CD4-positive, alpha-beta T cell treated with Interleukin-15 for 4 hours (primary cell): ENCODE measurements around the gene KRT86.
"Not testable (repeated sequence)": the region's sequence is repeated elsewhere in the genome, so short reads cannot be mapped to it uniquely, and the experiment has no call there.

ENCODE experiments used
- DNase-seq: peaks from one replicate; pipeline ENCODE4 v3.0.0-alpha.2; 2020; ENCODE audit warnings: low spot score

KRT86 gene

GRCh38 chr12:52291267-52291935 lies 17.0 kb downstream of the KRT86 start, which contains the start of gene KRT81:
Gene KRT81 (minus strand): TSS chr12:52291534. CDS start chr12:52291465, 69 bp downstream.
- DNase-seq = no peak

DNA sequence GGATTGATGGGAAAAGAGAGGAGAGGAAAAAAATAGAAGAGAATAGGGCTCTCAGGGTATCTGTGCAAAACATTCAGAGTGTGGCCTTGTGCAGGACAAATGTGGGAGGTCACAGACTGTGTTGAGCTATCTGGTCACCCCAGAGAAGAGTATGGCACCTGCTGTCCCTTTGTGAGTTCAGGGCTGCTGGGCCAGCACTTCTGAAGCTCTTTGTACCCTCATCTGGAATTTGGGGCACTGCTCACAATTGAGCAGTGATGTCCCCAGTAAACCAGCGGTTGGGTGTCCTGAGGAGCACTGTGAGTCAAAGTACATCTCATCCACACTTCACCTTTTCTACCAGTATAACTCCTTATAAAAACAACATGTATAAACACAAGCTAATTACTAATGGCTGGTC lies 19.5 kb downstream of the KRT86 start:
- DNase-seq = no peak

DNA sequence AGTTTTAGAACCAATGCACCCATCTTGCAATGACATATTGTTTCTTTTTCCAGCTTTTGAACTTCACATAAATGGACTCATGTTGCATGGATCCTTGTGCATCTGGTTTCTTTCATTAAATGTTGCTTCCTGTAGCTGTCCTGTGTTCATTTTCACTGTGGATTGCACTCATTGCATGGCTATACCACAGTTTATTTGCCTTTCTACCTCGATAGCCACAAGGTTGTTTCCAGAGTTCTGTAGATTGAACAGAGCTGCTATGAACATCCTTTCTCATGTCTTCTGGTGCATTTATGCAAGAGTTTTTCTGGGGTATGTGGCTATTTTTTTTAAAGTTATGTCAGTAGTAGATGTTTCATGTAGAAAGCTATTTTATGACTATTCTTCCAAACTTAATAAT lies 20.4 kb downstream of the KRT86 start:
- no peak for DNase-seq

DNA sequence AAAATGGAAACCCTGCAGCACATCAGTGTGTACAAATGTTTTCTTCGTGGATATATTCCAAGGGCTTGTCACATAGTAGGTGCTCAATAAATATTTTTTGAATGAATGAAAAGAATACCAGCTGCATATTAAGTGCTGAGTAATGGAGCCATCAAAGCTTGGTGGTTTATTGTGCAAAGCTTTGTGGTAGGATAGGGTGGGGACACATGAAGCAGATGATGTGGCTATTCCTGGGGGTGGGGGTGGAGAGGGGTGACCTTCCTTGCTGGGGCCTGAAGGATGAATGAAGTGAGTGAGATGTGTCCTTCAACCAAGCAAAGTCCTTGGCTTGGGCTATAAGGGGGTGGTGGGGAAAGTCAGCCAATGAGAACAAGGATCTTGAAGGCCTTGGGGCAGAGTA lies 21.2 kb downstream of the KRT86 start:
- no peak for DNase-seq

DNA sequence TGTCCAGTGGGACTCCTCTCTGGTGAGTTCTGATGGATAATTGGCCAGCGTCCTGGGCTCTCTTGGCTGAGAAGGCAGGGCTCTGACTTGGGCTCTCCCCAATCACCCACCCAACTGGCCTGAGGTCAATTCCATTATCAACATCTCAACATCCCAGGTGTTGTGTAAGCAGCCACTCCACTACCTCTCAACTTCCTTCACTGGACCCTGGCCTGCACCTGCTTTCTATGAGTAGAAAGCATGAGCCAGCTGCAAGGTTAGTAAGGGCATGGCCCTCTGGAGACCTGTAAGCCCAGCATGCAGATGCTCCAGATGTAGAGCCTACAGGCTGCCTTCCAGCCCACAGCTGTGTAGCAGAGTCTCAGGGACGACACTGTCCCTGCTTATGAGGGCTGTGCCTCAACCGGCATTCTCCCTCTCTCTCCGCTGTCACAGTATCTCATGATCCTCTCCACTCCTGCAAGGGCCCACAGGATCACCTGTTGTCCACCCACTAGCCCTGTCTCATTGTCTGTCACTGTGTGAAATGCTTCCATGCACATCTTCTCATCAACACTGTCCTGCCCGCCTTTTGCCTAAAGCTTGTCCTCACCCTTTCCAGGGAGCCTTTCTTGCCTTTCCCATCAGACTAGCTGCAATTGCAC lies 22.2 kb downstream of the KRT86 start:
- DNase-seq = no peak

DNA sequence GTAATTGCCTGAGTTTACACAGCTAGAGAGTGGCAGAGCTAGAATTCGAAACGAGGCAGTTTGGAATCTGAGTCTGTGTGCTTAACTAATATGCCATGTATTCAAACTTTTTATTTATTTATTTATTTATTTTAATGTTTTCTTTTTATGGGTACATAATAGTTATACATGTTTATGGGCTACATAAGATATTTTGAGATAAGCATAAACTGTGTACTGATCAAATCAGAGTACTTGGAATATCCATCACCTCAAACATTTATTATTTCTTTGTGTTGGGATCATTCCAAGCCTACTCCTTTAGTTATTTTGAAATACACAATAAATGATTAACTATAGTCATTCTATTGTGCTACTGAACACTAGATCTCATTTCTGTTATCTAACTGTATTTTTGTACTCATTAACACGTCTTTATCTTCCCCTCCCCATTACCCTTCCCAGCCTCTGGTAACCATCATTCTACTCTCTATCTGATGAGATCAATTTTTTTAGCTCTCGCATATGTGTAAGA lies 24.3 kb downstream of the KRT86 start:
- DNase-seq = no peak

DNA sequence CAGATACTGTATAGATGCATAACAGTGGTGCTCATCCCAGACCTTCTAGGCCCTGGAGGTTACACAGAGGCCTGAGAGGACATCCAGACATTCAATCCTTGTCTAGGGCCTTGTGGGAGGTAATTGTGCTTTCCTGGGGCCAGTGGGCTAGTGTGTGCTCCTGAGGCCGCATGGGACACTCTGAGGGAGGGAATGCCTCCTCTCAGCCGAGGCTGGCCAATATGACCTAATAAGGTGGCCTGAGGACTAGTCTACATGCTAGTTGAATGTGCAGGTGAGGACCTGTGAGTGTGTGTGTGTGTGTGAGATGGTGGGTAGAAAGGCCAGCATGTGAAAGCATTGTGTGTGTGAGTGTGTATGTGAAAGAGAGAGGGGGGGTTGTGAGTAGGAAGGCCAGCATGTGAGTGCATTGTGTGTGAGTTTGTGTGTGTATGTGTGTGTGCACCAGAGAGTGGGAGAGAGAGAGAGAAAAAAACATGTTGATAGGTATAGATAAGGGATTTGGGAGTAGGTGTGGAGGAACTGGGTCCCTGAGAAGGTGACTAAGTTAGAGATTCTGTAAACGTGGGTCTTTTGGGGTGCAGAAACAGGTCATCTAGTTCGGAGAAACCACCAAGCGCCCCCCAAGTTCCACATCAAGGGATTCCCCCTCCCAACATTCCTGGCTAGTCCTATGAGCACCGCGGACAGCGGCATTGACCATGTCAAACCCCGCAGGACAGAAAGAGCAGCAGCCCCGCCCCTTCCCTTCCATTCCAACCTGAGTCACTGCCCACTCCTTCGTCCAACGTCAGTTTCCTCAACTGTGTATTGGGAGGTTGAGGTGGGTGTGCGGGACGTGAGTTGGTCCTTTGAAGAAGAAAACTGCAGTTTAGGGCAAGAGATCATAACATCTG lies 26.6 kb downstream of the KRT86 start:
- DNase-seq = no peak

DNA sequence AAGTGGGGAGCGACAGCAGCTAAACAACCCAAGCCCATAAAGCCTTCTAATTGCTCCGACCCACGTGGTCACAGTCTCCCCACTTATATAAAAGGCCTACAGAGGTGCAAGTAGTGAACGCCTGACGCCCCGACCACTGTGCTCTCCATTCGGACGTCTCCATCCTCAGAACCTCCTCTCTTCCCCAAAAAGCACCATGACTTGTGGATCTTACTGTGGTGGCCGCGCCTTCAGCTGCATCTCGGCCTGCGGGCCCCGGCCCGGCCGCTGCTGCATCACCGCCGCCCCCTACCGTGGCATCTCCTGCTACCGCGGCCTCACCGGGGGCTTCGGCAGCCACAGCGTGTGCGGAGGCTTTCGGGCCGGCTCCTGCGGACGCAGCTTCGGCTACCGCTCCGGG lies 27.3 kb downstream of the KRT86 start:
- DNase-seq = not testable (repeated sequence)

DNA sequence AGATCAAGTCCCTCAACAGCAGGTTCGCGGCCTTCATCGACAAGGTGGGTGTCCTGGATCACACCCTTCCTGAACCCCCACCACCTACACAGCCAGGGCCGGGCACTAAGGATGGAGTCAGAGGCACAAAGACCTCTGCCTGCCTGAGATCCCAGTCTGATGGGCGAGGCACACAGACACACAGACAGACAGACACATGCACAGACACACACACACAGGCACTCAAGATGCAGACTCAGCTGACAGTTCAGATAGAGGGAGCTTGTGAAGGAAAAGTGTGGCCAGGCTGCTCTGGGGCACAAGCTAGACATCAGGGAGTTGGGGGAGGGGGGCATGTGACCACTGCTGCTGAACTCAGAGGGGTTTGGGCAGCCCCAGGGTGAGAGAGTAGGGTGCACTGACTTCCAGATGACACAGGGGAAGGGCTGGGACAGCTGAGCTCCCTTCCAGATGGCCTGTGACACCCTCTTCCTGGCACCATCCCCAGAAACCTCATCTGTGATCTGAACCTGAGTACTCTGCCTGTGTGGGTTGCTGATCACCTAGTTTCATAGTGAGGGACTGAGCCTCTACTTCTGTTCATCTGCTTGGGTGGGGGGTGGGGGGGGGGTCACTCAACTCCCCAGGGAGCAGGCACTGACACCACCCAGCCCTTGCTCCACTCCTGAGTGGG lies 27.9 kb downstream of the KRT86 start:
- DNase-seq = not testable (repeated sequence)

DNA sequence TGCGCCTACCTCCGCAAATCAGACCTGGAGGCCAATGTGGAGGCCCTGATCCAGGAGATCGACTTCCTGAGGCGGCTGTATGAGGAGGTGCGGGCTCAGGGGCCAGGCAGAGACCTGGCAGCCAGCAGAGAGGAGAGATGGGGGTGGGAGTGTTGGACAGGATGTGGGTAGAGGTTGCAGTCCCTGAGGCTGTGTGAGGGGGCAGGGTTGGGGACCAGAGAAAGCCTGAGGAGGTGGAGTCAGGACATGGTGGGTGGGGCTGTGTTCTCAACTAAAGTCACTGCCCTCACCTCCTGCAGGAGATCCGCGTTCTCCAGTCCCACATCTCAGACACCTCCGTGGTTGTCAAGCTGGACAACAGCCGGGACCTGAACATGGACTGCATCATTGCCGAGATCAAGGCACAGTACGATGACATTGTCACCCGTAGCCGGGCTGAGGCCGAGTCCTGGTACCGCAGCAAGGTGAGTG lies 30.5 kb downstream of the KRT86 start:
- not testable (repeated sequence) for DNase-seq

DNA sequence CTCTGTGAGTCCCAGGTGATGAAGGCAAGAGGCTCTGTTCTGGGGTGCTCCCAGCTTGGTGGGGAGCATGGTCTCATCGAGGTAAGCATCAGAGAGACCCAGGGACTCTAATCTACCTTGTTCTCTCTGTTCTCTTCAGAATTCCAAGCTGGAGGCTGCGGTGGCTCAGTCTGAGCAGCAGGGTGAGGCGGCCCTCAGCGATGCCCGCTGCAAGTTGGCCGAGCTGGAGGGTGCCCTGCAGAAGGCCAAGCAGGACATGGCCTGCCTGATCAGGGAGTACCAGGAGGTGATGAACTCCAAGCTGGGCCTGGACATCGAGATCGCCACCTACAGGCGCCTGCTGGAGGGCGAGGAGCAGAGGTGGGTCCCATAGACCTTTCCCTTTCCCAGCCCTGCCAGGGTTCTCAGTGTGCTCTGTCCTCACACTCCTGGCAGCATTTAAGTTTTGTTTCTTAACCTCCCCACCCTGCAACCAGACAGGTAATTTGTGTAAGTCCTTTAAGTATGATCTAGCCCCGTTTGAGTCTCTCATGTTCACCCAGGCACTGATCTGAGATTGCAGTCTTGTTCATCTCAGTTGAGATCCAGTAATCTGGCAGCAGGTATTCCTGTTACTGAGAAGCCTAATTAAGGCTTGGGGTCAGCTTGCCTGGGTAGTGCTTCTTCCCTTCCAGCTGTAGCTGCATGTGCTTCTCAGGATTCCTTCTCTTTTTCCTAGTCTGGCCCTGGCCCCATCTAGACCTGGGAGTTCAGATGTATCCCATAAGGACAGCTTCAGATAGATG lies 31.7 kb downstream of the KRT86 start:
- DNase-seq = no peak

DNA sequence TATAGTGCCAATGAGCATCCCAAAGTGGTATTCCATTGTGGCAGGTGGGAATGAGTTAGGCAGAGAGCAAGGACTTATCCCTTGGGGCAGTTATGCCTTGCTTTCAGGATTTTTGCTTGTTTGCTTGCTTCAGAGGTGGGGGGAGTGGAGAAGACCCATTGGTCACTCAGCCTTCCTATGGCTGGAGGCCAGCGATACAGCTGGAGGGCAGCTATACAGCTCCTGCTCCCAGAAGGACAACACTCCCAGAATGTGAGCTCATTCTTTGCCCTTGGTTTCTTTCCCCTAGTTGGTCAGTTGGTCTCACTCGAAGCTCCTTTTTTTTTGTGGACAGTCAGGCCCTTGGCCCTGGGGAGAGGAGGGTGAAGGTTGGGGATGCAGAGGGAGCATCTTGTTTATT lies 32.3 kb downstream of the KRT86 start:
- no peak for DNase-seq

DNA sequence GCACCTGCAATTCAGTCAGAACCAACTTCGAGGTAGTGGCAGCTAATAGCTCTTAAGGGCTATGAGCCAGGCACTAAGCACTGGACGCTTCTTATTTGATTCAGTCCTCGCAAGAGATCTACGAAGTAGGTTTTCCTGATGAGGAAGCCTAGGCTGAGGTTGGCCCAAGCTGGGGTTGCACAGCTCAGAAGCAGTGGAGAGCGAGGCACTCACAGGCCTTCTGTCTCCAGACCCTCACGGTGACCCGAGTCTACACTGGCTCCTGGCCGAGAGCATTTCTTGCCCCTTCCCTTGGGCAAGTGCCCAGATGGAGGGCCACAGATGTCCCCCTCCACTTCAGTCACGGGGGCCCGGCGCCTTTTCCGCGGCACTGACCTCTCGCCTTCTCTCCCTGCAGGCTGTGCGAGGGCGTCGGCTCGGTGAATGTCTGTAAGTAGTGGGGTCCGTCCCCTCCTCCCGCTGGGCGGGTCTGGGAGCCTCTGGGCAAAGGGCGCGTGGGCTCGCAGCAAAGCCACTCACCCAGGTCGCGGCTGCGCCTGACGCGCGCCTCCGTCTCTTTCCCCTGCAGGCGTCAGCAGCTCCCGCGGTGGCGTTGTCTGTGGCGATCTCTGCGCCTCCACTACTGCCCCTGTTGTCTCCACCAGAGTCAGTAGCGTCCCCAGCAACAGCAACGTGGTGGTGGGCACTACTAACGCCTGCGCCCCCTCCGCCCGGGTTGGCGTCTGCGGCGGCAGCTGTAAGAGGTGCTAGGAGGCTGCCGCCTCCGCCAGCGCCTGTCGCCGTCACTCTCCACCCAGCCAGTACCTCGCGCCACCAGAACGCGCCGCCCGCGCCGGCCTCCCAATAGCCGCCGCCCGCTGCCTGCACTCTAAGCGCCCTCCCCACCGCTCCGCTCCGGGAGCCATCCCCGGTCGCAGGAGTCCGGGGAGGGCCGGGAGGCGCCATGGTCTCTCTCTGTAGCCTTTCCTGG lies 33.7 kb downstream of the KRT86 start:
- DNase-seq = no peak

DNA sequence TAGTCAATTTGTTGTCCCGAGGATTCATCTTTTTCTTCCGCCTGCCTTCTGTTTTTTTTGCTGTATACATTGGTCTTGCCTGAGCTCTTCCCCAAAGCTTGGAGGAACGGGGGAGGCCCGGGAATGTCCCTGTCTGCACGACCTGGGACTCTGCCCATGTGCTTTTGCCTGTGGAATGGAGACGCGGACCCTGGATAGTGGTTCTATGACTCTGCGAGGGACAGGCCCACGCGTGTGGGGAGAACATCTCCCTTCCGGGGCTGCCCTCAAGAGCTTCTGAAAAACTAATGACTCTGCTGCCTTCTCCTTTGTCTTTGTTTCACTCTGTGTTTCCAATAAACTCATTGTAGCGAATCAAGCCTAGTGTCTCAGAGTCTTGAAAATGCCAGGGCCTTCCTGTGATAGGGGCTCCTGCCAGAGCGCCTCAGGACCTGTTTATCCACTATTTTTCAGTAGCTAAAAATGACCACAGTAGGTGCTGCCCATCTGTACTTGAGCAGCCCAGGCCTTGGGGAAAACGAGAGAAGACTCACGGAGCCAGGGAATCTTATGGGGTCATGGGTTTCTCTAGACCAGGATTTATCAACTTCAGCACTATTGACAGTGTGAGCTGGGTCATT lies 34.5 kb downstream of the KRT86 start:
- DNase-seq = no peak

GRCh38 chr12:52310622-52311284 lies 36.3 kb downstream of the KRT86 start:
- no peak for DNase-seq

- no peak for DNase-seq
Observed at GRCh38 chr12:52311285-52311648, 36.8 kb downstream of the KRT86 start.

DNA sequence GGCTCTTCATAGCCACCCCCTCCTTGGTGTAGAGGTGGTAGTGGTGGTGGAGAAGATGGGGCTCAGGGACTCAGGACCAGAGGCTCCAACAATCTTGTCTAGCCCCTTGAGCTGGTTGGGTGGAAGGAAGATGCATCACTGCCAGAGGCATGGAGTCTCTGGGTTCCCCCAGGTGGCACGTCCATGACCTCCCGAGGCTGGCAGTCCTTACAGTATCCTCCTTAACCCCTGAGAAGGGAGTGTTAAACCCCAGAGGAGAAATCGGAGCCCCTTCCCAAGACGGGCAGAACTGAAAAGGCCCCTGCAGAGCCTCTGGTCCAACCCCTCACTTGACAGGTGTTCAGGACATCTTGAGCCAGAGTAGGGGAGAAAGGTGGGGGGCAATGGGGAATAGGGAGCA lies 37.6 kb downstream of the KRT86 start:
- DNase-seq = no peak

GRCh38 chr12:52313461-52313860 lies 39.0 kb downstream of the KRT86 start:
- DNase-seq = no peak

- DNase-seq = no peak
Observed at GRCh38 chr12:52313926-52314325, 39.5 kb downstream of the KRT86 start.
